ENCODE results near the gene DDO.

- TF ChIP-seq, protein P1, sequence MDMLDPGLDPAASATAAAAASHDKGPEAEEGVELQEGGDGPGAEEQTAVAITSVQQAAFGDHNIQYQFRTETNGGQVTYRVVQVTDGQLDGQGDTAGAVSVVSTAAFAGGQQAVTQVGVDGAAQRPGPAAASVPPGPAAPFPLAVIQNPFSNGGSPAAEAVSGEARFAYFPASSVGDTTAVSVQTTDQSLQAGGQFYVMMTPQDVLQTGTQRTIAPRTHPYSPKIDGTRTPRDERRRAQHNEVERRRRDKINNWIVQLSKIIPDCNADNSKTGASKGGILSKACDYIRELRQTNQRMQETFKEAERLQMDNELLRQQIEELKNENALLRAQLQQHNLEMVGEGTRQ (IDR thresholded peaks at IDR 0.05; ENCODE audit: low read depth, low read length) = no peak
- TF ChIP-seq, protein P2, sequence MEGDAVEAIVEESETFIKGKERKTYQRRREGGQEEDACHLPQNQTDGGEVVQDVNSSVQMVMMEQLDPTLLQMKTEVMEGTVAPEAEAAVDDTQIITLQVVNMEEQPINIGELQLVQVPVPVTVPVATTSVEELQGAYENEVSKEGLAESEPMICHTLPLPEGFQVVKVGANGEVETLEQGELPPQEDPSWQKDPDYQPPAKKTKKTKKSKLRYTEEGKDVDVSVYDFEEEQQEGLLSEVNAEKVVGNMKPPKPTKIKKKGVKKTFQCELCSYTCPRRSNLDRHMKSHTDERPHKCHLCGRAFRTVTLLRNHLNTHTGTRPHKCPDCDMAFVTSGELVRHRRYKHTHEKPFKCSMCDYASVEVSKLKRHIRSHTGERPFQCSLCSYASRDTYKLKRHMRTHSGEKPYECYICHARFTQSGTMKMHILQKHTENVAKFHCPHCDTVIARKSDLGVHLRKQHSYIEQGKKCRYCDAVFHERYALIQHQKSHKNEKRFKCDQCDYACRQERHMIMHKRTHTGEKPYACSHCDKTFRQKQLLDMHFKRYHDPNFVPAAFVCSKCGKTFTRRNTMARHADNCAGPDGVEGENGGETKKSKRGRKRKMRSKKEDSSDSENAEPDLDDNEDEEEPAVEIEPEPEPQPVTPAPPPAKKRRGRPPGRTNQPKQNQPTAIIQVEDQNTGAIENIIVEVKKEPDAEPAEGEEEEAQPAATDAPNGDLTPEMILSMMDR (conservative IDR thresholded peaks at IDR 0.05; ENCODE audit: low read depth, low read length) = no peak
- TF ChIP-seq, protein P3, sequence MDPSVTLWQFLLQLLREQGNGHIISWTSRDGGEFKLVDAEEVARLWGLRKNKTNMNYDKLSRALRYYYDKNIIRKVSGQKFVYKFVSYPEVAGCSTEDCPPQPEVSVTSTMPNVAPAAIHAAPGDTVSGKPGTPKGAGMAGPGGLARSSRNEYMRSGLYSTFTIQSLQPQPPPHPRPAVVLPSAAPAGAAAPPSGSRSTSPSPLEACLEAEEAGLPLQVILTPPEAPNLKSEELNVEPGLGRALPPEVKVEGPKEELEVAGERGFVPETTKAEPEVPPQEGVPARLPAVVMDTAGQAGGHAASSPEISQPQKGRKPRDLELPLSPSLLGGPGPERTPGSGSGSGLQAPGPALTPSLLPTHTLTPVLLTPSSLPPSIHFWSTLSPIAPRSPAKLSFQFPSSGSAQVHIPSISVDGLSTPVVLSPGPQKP (IDR thresholded peaks at IDR 0.05; ENCODE audit: borderline replicate concordance, low read depth, low read length) = no peak
- no peak for TF ChIP-seq MAFK (IDR thresholded peaks at IDR 0.05; ENCODE audit: low read depth, low read length)
- no peak for TF ChIP-seq SMC3 (IDR thresholded peaks at IDR 0.05; ENCODE audit: low read depth, low read length)
- no peak for TF ChIP-seq POLR2A (IDR thresholded peaks at IDR 0.05; ENCODE audit: low read depth, low read length)
- no peak for TF ChIP-seq MAZ (IDR thresholded peaks at IDR 0.05; ENCODE audit: borderline replicate concordance, low read depth, low read length)
- TF ChIP-seq RAD21 (IDR thresholded peaks at IDR 0.05; ENCODE audit: low read length) = no peak
- TF ChIP-seq MXI1 (IDR thresholded peaks at IDR 0.05; ENCODE audit: borderline replicate concordance, low read depth, low read length) = no peak
These were observed 43.1 kb upstream of the DDO start for GRCh38 chr6:110458476-110458875.
